ENCODE data around the gene M1AP.

The M1AP gene

GRCh38 chr2:74554820-74555531 is 93.2 kb downstream of the M1AP start:
- no peak for TF ChIP-seq CTCF (IDR thresholded peaks at IDR 0.05)
- no peaks in the 10 kb centered on the region for H3K9me3 Mint-ChIP-seq
- peaks cover 14% of the 10 kb centered on the region for H3K36me3 Mint-ChIP-seq (ENCODE audit: low read depth)
- no peak overlapping the region for H3K27ac Mint-ChIP-seq
- peaks cover 42% of the 10 kb centered on the region for H3K4me1 Mint-ChIP-seq
- DNase-seq: peak; percentile 69
- H3K27me3 Mint-ChIP-seq (ENCODE audit: low read depth, poor library complexity): peaks cover 75% of the 10 kb centered on the region
- H3K4me3 Mint-ChIP-seq: peak overlapping the region; percentile 91

GRCh38 chr2:74553892-74554819 is 94.0 kb downstream of the M1AP start, which contains the start of the genes DOK1 and LOXL3:
Gene DOK1 (plus strand): TSS chr2:74554720. CDS start chr2:74554755, 35 bp downstream.
Gene LOXL3 (minus strand): TSS chr2:74553942. CDS start chr2:74552634, 1,308 bp downstream.
- Mint-ChIP-seq H3K4me1 (peaks cover 47% of the 10 kb centered on the region), H3K27ac (peak within 1 kb of the TSS; percentile 87), H3K4me3 (peak within 1 kb of the TSS; percentile 92), H3K27me3 (ENCODE audit: low read depth, poor library complexity) (peaks cover 72% of the 10 kb centered on the region), H3K36me3 (ENCODE audit: low read depth) (peaks cover 19% of the 10 kb centered on the region), H3K9me3 (no peaks in the 10 kb centered on the region)
- no peak for TF ChIP-seq CTCF (IDR thresholded peaks at IDR 0.05)
- peak; percentile 88 for DNase-seq

- Mint-ChIP-seq H3K4me3 (peak overlapping the region; percentile 92), H3K27me3 (ENCODE audit: low read depth, poor library complexity) (peaks cover 63% of the 10 kb centered on the region), H3K4me1 (peaks cover 51% of the 10 kb centered on the region), H3K36me3 (ENCODE audit: low read depth) (peaks cover 19% of the 10 kb centered on the region), H3K27ac (peak overlapping the region; percentile 87), H3K9me3 (no peaks in the 10 kb centered on the region)
- DNase-seq: peak; percentile 47
- TF ChIP-seq CTCF (IDR thresholded peaks at IDR 0.05): no peak
Measured at GRCh38 chr2:74552914-74553811, 95.0 kb downstream of the M1AP start.

GRCh38 chr2:74551942-74552913 is 95.9 kb downstream of the M1AP start:
- no peaks in the 10 kb centered on the region for H3K9me3 Mint-ChIP-seq
- peak overlapping the region; percentile 18 for H3K27ac Mint-ChIP-seq
- peaks cover 55% of the 10 kb centered on the region for H3K4me1 Mint-ChIP-seq
- H3K36me3 Mint-ChIP-seq (ENCODE audit: low read depth): peaks cover 19% of the 10 kb centered on the region
- H3K4me3 Mint-ChIP-seq: peak overlapping the region; percentile 92
- no peak for TF ChIP-seq CTCF (IDR thresholded peaks at IDR 0.05)
- DNase-seq: peak; percentile 18
- peaks cover 62% of the 10 kb centered on the region for H3K27me3 Mint-ChIP-seq (ENCODE audit: low read depth, poor library complexity)
